ENCODE measurements around the gene E4F1. TPM values are rescaled to one million over a fixed set of nuclear protein-coding genes. Genes with fewer than 3 reads are reported as not detected.
"Not testable (repeated sequence)": the region's sequence is repeated elsewhere in the genome, so short reads cannot be mapped to it uniquely, and the experiment has no call there.

Gene E4F1
- total RNA-seq, 1 experiment from 2014 or later: 56.5 TPM

DNA sequence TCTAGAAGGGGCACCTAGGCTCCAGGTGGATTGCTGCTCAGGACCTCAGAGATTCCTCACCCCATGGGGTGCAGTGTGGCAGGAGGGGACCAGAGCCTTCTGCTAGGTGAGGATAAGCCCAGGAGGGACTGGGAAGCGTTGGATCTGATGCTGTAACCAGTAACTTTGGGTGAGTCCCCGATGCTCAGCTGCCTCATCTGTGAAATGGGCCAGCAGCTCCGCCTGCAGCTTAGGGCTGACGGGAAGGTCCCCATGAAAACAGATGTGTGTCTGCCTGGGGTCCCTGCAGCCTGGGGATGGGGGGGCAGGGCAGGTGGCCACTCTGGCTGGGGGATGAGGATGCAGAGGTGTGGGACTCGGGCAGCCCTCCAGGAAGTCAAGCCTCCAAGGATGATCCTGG is 24.3 kb upstream of the E4F1 start:
- Histone ChIP-seq H3K27me3 (peaks cover 14% of the 10 kb centered on the region), H3K9me3 (no peaks in the 10 kb centered on the region), H3K36me3 (no peaks in the 10 kb centered on the region), H3K4me3 (no peak overlapping the region)
- no peak for DNase-seq

DNA sequence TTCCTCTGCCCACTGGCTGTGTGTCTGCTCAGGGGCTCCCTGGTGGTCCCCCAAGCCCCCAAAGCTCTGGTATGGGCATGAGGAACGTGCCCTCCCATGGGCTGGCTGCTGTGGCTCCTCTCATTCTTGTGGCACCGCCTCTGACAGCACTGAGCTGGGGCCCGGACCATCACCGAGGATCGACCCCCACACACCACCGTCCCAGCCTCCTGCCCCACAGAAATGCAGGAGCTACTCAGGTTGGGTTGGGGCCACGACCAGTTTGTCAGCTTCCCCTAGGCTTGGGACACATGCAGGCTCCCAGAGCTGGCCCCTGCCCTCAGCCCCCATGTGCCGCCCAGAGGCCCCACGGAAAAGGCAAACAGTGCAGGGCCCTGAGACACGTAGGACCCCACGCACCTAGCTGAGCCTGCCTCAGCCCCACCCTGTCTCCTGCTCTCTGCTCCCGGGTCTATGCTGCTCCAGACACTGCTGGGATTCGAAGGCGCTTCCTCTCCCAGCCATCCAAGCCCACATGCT is 23.7 kb upstream of the E4F1 start:
- DNase-seq: no peak
- Histone ChIP-seq H3K4me3 (no peak overlapping the region), H3K9me3 (no peaks in the 10 kb centered on the region), H3K36me3 (no peaks in the 10 kb centered on the region), H3K27me3 (peaks cover 14% of the 10 kb centered on the region)

DNA sequence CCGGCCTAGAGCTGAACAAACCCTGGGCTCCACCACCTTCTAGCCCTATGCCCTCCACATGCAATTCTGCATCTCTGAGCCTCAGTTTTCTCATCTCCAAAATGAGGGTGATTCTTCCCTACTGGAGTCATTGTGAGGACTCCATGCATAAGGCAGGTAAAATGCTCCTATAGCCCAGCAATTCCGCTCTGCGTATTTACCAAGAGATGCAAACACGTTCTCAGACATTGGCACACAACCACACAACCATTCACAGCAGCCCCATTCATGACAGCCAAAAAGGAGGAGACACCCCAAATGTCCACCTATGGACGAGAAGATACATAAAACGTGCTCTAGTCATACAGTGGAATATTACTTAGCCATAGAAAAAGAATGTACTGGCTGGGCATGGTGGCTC is 23.1 kb upstream of the E4F1 start:
- Histone ChIP-seq H3K9me3 (no peaks in the 10 kb centered on the region), H3K27me3 (peaks cover 14% of the 10 kb centered on the region), H3K36me3 (no peaks in the 10 kb centered on the region), H3K4me3 (no peak overlapping the region)
- no peak for DNase-seq

- not testable (repeated sequence) for DNase-seq, H3K27me3 ChIP-seq, H3K9me3 ChIP-seq, H3K4me3 ChIP-seq
- H3K36me3 ChIP-seq: peaks cover 19% of the 10 kb centered on the region
Observed at GRCh38 chr16:2203119-2203688, 20.2 kb upstream of the E4F1 start.

GRCh38 chr16:2204416-2205103 is 18.8 kb upstream of the E4F1 start:
- Histone ChIP-seq H3K4me3 (peak overlapping the region; percentile 97), H3K27me3 (no peaks in the 10 kb centered on the region), H3K36me3 (peaks cover 31% of the 10 kb centered on the region), H3K9me3 (no peaks in the 10 kb centered on the region)
- DNase-seq: no peak

DNA sequence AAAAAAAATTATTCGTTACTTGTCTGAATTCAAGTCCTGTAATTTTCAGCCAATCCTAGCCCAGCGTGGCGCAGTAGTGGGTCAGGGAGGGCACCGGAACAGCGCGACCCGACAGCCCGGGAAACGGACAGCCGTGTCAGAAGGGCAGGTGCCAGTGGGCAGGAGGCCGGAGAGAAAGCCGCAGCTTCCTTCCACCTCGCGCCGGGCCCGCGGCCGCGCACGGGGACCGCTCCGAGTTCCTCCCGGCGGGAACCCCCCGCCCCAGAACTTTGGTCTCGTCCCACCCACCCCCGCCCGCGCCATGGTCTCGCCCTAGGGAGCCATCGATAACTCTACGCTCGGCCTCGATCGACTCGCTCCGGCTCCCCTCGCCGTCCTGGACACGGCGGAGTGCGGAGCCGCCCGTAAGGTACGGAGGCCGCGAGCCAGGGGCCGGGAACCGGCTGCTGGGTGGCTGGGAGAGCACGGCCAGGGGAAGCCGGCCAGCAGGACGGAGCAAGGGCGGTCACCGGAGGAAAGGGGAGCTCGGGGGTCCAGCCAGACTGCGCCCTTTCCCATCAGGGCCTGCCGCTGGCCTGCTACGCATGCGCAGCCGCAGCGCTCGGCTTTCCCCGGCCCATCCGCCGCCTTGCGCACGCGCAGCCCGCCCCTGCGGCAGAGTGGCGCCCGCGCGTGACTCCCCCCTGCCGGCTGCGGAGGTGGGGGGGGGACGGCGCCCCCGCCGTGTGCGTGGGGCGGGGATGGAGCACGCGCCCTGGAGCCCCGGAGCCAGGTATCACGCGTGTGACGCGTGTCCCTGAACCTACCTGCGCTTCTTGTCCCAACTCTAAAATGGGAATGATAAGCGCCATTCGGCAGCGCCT is 18.1 kb upstream of the E4F1 start, which contains the start of gene MLST8:
TSS of gene MLST8 (plus strand) at position 351 of the 863 bp plus-strand sequence. CDS start 632 bp downstream, outside the sequence.
- Histone ChIP-seq H3K36me3 (peaks cover 36% of the 10 kb centered on the region), H3K4me3 (peak within 1 kb of the TSS; percentile 97), H3K27me3 (no peaks in the 10 kb centered on the region), H3K9me3 (no peaks in the 10 kb centered on the region)
- peak; percentile 83 for DNase-seq

GRCh38 chr16:2205967-2206313 is 17.5 kb upstream of the E4F1 start:
- no peaks in the 10 kb centered on the region for H3K27me3 ChIP-seq
- peak overlapping the region; percentile 97 for H3K4me3 ChIP-seq
- no peaks in the 10 kb centered on the region for H3K9me3 ChIP-seq
- DNase-seq: peak; percentile 35
- H3K36me3 ChIP-seq: peaks cover 38% of the 10 kb centered on the region

GRCh38 chr16:2206420-2206779 is 17.0 kb upstream of the E4F1 start:
- peaks cover 39% of the 10 kb centered on the region for H3K36me3 ChIP-seq
- peak overlapping the region; percentile 97 for H3K4me3 ChIP-seq
- no peaks in the 10 kb centered on the region for H3K27me3 ChIP-seq

GRCh38 chr16:2206780-2207433 is 16.5 kb upstream of the E4F1 start:
- Histone ChIP-seq H3K4me3 (no peak overlapping the region; the same call in 1 of the 2 replicates), H3K27me3 (no peaks in the 10 kb centered on the region), H3K9me3 (no peaks in the 10 kb centered on the region), H3K36me3 (peaks cover 44% of the 10 kb centered on the region)
- DNase-seq: no peak

More at GRCh38 chr16:2206420-2206779, 17.0 kb upstream of the E4F1 start:
- no peaks in the 10 kb centered on the region for H3K9me3 ChIP-seq
- no peak for DNase-seq

GRCh38 chr16:2207872-2208271 is 15.5 kb upstream of the E4F1 start:
- Histone ChIP-seq H3K27me3 (no peaks in the 10 kb centered on the region), H3K4me3 (no peak overlapping the region), H3K36me3 (peaks cover 53% of the 10 kb centered on the region), H3K9me3 (no peaks in the 10 kb centered on the region)
- no peak for DNase-seq

GRCh38 chr16:2208308-2208707 is 15.1 kb upstream of the E4F1 start:
- Histone ChIP-seq H3K36me3 (peaks cover 58% of the 10 kb centered on the region), H3K9me3 (no peaks in the 10 kb centered on the region), H3K27me3 (no peaks in the 10 kb centered on the region), H3K4me3 (no peak overlapping the region)
- DNase-seq: no peak

- no peak for DNase-seq
- H3K36me3 ChIP-seq: peaks cover 62% of the 10 kb centered on the region
- no peaks in the 10 kb centered on the region for H3K27me3 ChIP-seq
- no peak overlapping the region for H3K4me3 ChIP-seq
- H3K9me3 ChIP-seq: no peaks in the 10 kb centered on the region
Observed at GRCh38 chr16:2208772-2209171, 14.6 kb upstream of the E4F1 start.

- no peak overlapping the region for H3K4me3 ChIP-seq
- peaks cover 62% of the 10 kb centered on the region for H3K36me3 ChIP-seq
- H3K9me3 ChIP-seq: no peaks in the 10 kb centered on the region
- H3K27me3 ChIP-seq: no peaks in the 10 kb centered on the region
- no peak for DNase-seq
Observed at GRCh38 chr16:2209258-2210008, 14.0 kb upstream of the E4F1 start.

DNA sequence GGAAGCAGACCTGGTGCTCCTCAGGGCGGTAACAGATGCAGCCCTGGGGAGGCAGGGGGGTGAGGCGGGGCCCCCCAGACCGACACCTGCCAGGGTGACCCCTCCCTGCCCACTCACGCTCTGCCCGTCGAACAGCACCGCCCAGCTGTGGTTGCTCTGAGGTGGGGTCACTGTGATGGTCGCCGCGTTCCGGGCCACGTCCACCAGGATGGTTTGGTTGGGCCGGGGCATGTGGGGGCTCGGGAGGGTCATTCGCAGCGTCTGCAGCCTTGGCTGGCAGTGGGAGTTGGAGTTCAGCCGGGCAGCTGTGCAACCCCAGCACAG is 13.4 kb upstream of the E4F1 start:
- Histone ChIP-seq H3K4me3 (no peak overlapping the region), H3K36me3 (peaks cover 62% of the 10 kb centered on the region), H3K27me3 (no peaks in the 10 kb centered on the region), H3K9me3 (no peaks in the 10 kb centered on the region)
- DNase-seq: no peak

DNA sequence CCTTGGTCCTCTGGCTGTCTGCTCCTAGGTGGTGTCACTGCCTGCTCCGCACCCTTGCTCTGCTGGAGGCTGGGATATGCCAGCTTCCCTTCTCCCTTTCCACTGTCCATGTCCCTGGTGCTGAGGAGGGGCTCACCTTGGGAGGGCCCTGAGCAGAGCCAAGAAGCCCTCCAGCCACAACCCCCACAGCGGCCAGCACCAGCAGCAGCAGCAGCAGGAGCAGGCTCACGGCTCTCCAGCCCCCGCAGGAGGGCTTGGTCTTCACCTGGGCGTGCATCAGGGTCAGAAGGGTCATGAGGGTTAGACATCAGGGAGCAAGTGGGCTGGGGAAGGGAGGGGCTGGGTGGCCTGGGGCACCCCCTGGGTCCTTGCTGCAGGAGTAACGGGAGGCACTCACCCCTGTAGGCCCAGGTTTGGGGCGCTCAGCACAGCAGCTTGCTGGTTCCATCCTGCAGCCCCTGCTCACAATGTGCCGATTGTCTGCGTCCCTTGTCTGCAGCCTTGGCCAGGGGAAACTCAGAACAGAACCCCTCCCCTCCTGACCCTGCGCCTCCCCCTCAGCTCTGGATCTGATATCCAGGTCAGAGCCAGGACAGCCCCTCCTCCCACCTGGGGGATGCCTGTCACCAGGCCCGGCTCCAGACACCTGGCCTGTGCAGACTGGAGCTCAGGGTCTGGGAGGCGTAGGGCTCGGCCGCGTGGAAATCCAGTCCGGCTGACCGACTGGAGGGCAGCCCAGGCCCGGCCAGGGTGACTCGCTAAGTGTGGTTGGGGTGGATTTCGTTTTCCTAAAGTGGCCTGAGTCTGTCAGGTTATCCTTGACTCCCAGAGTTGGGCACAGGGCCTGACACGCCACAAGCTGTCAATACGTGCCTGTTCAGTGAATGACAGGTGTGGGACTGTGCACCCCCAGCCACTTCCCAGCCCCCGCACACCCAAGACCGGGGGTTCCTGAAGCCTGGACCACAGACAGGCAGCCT is 12.7 kb upstream of the E4F1 start, which contains the start of gene BRICD5:
TSS of gene BRICD5 (minus strand) at position 478 of the 980 bp plus-strand sequence. CDS start at position 448, 30 bp downstream.
- Histone ChIP-seq H3K9me3 (no peaks in the 10 kb centered on the region), H3K36me3 (peaks cover 62% of the 10 kb centered on the region), H3K4me3 (no peak within 1 kb of the TSS), H3K27me3 (no peaks in the 10 kb centered on the region)
- peak; percentile 40 for DNase-seq
